Transverse colon (tissue), 4 donors: ENCODE data around the gene GCC2.

ENCODE experiments used
- CTCF ChIP-seq, 5 experiments: fragments of 200-600 bp in 3 of 5; fragments of 450-650 bp in 2 of 5; sonication (generic) in 3 of 5; IDR thresholded peaks; 1 replicate in 2 of 5; 2 replicates in 3 of 5; pipeline ENCODE4 v1.5.1; 2016 to 2017; ENCODE audit warnings: antibody characterized with exemption in 5 of 5, inconsistent platforms in 3 of 5, mild to moderate bottlenecking in 2 of 5, moderate library complexity in 1 of 5
- EP300 ChIP-seq: sonication (generic); formaldehyde crosslinking; IDR thresholded peaks from one replicate; pipeline ENCODE4 v1.6.1; 2017; ENCODE audit warnings: antibody characterized with exemption, low read depth
- POLR2A ChIP-seq: fragments of 450-650 bp; IDR thresholded peaks from one replicate; pipeline ENCODE4 v1.6.1; 2016; ENCODE audit warnings: antibody characterized with exemption, mild to moderate bottlenecking, moderate library complexity
- POLR2AphosphoS5 ChIP-seq, 3 donors: sonication (generic); formaldehyde crosslinking; IDR thresholded peaks; one replicate each; pipeline ENCODE4 v1.6.1; 2016; ENCODE audit warnings: antibody characterized with exemption in 3 of 3

GRCh38 chr2:108418416-108418815, 30.6 kb upstream of the GCC2 start:
- no peak for TF ChIP-seq CTCF (IDR thresholded peaks at IDR 0.05)
- TF ChIP-seq EP300, result no peak
- no peak for TF ChIP-seq POLR2A
- no peak for TF ChIP-seq POLR2AphosphoS5 (IDR thresholded peaks at IDR 0.05)
